ENCODE results near the gene DUOXA2.

Gene DUOXA2

DNA sequence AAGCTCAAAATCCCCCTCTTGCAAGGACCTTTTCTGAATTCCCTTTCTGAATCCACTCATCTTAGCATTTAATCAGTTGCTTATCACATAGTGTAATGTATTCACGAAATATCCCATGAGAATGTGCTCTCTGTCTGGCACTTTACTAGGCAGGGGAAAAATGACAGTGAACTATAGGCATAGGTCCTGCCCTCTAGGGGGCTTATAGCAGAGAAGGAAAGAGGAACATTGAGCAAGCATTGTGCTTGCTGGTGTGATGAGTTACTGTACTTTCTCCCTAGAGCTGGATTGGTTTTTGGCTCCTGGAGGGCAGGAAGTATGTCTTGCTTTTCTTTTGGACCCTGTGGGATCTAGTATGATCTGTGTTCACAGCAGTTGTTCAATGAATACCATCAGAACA lies 26.6 kb upstream of the DUOXA2 start:
- TF ChIP-seq RAD21 (IDR thresholded peaks at IDR 0.05; ENCODE audit: low read depth), result no peak
- no peak for TF ChIP-seq NFIC (IDR thresholded peaks at IDR 0.05)
- TF ChIP-seq REST (IDR thresholded peaks at IDR 0.05; ENCODE audit: low read depth), result no peak
- no peak for TF ChIP-seq USF1 (IDR thresholded peaks at IDR 0.05)

GRCh38 chr15:45088801-45089711 lies 25.1 kb upstream of the DUOXA2 start:
- no peak for TF ChIP-seq TEAD4 (IDR thresholded peaks at IDR 0.05)
- TF ChIP-seq ZBTB7A (IDR thresholded peaks at IDR 0.05; ENCODE audit: low read depth), result no peak
- TF ChIP-seq RAD21 (IDR thresholded peaks at IDR 0.05; ENCODE audit: low read depth), result no peak
- TF ChIP-seq USF1 (IDR thresholded peaks at IDR 0.05), result no peak
- no peak for TF ChIP-seq MAX (IDR thresholded peaks at IDR 0.05)

DNA sequence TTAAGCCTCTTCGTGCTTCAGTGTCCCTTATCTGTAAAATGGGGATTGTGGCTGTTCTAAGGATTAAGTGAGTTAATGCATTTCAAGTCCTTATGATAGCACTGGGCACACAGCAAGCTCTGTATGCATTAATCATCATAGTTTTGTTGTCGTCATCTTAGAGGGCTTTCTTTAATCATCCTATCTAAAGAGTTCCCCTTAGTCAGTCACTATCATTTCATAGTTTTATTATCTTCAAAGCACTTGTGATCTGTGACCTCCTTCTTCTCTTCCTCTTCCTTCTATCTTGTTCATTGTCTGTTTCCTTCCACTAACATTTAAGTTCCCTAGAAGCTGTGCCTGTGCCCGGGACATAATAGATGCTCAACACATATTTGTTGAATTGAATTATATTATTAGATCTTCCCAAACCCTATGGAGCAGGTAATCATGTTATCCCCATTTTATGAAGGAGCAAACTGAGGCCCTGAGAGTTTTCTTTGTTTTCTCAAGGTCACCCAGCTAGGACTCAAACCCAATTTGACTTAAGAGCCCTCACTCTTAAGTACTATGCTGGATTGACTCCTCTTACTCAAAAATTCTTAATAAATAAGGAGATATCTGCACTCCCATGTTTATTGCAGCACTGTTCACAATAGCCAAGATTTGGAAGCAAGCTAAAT lies 24.3 kb upstream of the DUOXA2 start:
- TF ChIP-seq EP300 (IDR thresholded peaks at IDR 0.05; ENCODE audit: borderline replicate concordance) (no peak), ZBTB7A (IDR thresholded peaks at IDR 0.05; ENCODE audit: low read depth) (no peak), FOXM1 (IDR thresholded peaks at IDR 0.05; ENCODE audit: borderline replicate concordance, low read depth) (no peak)

- TF ChIP-seq REST (IDR thresholded peaks at IDR 0.05; ENCODE audit: low read depth) (no peak), TCF12 (IDR thresholded peaks at IDR 0.05; ENCODE audit: low read depth) (no peak), TAF1 (IDR thresholded peaks at IDR 0.05; ENCODE audit: low read depth) (no peak), EGR1 (IDR thresholded peaks at IDR 0.05) (no peak), NFIC (IDR thresholded peaks at IDR 0.05) (no peak), CEBPB (IDR thresholded peaks at IDR 0.05) (no peak), MAX (IDR thresholded peaks at IDR 0.05) (no peak), USF1 (IDR thresholded peaks at IDR 0.05) (no peak), ZBTB7A (IDR thresholded peaks at IDR 0.05; ENCODE audit: low read depth) (no peak), FOXM1 (IDR thresholded peaks at IDR 0.05; ENCODE audit: borderline replicate concordance, low read depth) (no peak), RAD21 (IDR thresholded peaks at IDR 0.05; ENCODE audit: low read depth) (no peak), EP300 (IDR thresholded peaks at IDR 0.05; ENCODE audit: borderline replicate concordance) (no peak)
Observed at GRCh38 chr15:45091161-45091560, 23.0 kb upstream of the DUOXA2 start.

GRCh38 chr15:45091576-45091975 lies 22.6 kb upstream of the DUOXA2 start:
- no peak for TF ChIP-seq CEBPB (IDR thresholded peaks at IDR 0.05)
- no peak for TF ChIP-seq NFIC (IDR thresholded peaks at IDR 0.05)
- TF ChIP-seq MAX (IDR thresholded peaks at IDR 0.05), result no peak
- no peak for TF ChIP-seq FOXM1 (IDR thresholded peaks at IDR 0.05; ENCODE audit: borderline replicate concordance, low read depth)
- TF ChIP-seq RAD21 (IDR thresholded peaks at IDR 0.05; ENCODE audit: low read depth), result no peak
- no peak for TF ChIP-seq ZBTB7A (IDR thresholded peaks at IDR 0.05; ENCODE audit: low read depth)
- no peak for TF ChIP-seq EGR1 (IDR thresholded peaks at IDR 0.05)
- no peak for TF ChIP-seq TCF12 (IDR thresholded peaks at IDR 0.05; ENCODE audit: low read depth)
- TF ChIP-seq USF1 (IDR thresholded peaks at IDR 0.05), result no peak
- TF ChIP-seq TEAD4 (IDR thresholded peaks at IDR 0.05), result no peak
- TF ChIP-seq CREB1 (IDR thresholded peaks at IDR 0.05; ENCODE audit: low read depth), result no peak
- TF ChIP-seq EP300 (IDR thresholded peaks at IDR 0.05; ENCODE audit: borderline replicate concordance), result no peak
- no peak for TF ChIP-seq YY1 (IDR thresholded peaks at IDR 0.05; ENCODE audit: low read depth)
- TF ChIP-seq TAF1 (IDR thresholded peaks at IDR 0.05; ENCODE audit: low read depth), result no peak
- no peak for TF ChIP-seq REST (IDR thresholded peaks at IDR 0.05; ENCODE audit: low read depth)
